Heart right ventricle (tissue), 16 donors: ENCODE measurements around the gene ATP6V0A1. TPM values are rescaled to one million over a fixed set of nuclear protein-coding genes. Genes with fewer than 3 reads are reported as not detected.

Experiments
- ATAC-seq, 8 donors: fragments of 200-7000 bp; cut with Tn5 transposase; one replicate each; pipeline ENCODE4 v1.9.1; 2020; ENCODE audit warnings: mild to moderate bottlenecking in 8 of 8, moderate library complexity in 8 of 8, moderate number of reproducible peaks in 1 of 8
- DNase-seq, 2 donors: peaks; one replicate each; pipeline ENCODE4 v3.0.0-alpha.2; 2020
- H3K27ac ChIP-seq, 10 donors: fragments of 200-600 bp; sonication (generic) in 2 of 10; one replicate each; pipeline versions ENCODE4 v1.5.0 to v1.8.0; 2020 to 2022; ENCODE audit warnings: mild to moderate bottlenecking in 3 of 10
- H3K27me3 ChIP-seq, 7 donors: fragments of 200-600 bp; one replicate each; pipeline ENCODE4 v1.8.0; 2021 to 2022; ENCODE audit warnings: mild to moderate bottlenecking in 2 of 7
- H3K36me3 ChIP-seq, 9 donors: fragments of 200-600 bp; sonication (generic) in 1 of 9; one replicate each; pipeline versions ENCODE4 v1.5.0 to v1.8.0; 2020 to 2022; ENCODE audit warnings: mild to moderate bottlenecking in 2 of 9
- H3K4me1 ChIP-seq, 9 donors: fragments of 200-600 bp; sonication (generic) in 1 of 9; one replicate each; pipeline versions ENCODE4 v1.5.0 to v1.8.0; 2020 to 2022; ENCODE audit warnings: mild to moderate bottlenecking in 4 of 9
- H3K4me3 ChIP-seq, 10 donors: fragments of 200-600 bp; sonication (generic) in 2 of 10; one replicate each; pipeline versions ENCODE4 v1.5.0 to v1.8.0; 2020 to 2022; ENCODE audit warnings: mild to moderate bottlenecking in 7 of 10, moderate library complexity in 2 of 10
- H3K9me3 ChIP-seq, 11 donors: fragments of 200-600 bp in 10 of 11; sonication (generic) in 2 of 11; one replicate each; pipeline versions ENCODE4 v1.5.0 to v1.8.0; 2013 to 2022; ENCODE audit warnings: mild to moderate bottlenecking in 2 of 11, control low read depth in 1 of 11, moderate library complexity in 1 of 11
- CTCF ChIP-seq, 9 donors: fragments of 200-600 bp; sonication (generic) in 2 of 9; IDR thresholded peaks; one replicate each; pipeline versions ENCODE4 v1.5.0 to v1.8.0; 2021 to 2022; ENCODE audit warnings: antibody characterized with exemption in 9 of 9, mild to moderate bottlenecking in 5 of 9, moderate library complexity in 1 of 9
- WGBS, 2 donors: extraction: QIAGEN DNeasy Blood & Tissue Kit; methylation state at CpG; one replicate each; pipeline ENCODE4 v1.1.7; 2013; ENCODE audit warnings: inconsistent platforms in 1 of 2; 5-methylcytosine and 5-hydroxymethylcytosine counted together
- intact Hi-C, 10 donors: fragments of 100-400 bp; cut with DNase I; formaldehyde crosslinking; loops; one replicate each; pipeline versions ENCODE4 v1.11.1 to v1.14.2; 2022
- polyA plus RNA-seq, 2 donors: library from polyadenylated mRNA; stranded (reverse); fragments of 200-250 nt; gene quantifications; one replicate each; pipeline ENCODE4 v1.2.3, GENCODE V29; 2013
- total RNA-seq, 10 donors: library from RNA; stranded (reverse); fragmentation: NEBNext Ultra II Directional in 3 of 10; extraction: Animal tissue kit (Norgen Biotek cat#: 25700) in 3 of 10; gene quantifications; one replicate each; pipeline versions ENCODE4 v1.2.1 to v1.2.4, GENCODE V29; 2021 to 2023
- donor health status: Arrhythmogenic right ventricular cardiomyopathy.
- donor health status: ischemic (EF 13 %, LVEDD 7.1; RV severe dilation, severe dysfunction).
- donor health status: healthy with polysubstance abuse.
- donor health status: DM: no; HTN: yes; CAD: no.
- donor health status: DM: no; HTN: no; CAD: no.
- donor health status: ischemic (EF 25% LVEDD 6.9; RV normal size, moderate dysfunction).
- donor health status: ischemic (EF 25% LVEDD 5.7; RV mildly dilated, moderate dysfunction).
- donor health status: healthy.
- donor health status: DM: yes; HTN: yes; CAD: no.
- donor health status: Ischemic cardiomyopathy.
- donor health status: ischemic (EF 35%, LVEDD 5.7; RV mildly dilated, moderate dysfunction).
- donor health status: nonischemic (EF 11% LVEDD 7.7; RV severe dilation, severe dysfunction).
- donor health status: DM: yes; HTN: yes; CAD: no.
- donor health status: PGD.
- donor health status: ischemic (EF 29% LVEDD 5.4; RV normal size, mild dysfunction).
- donor health status: nonischemic (EF 23%, LVEDD 6.1; RV moderate dilation, normal function).

Gene ATP6V0A1
- total and polyA plus RNA-seq, 12 donors, result 28.1 to 48.5 (median 34.4) TPM

GRCh38 chr17:42514867-42515266 lies 56.2 kb downstream of the ATP6V0A1 start:
- peaks cover 0 to 67% (median 24%) of the 10 kb centered on the region in 9 donors for H3K36me3 ChIP-seq
- no peak for TF ChIP-seq CTCF (IDR thresholded peaks at IDR 0.05)

GRCh38 chr17:42517516-42517915 lies 58.8 kb downstream of the ATP6V0A1 start:
- no peak overlapping the region for H3K4me3 ChIP-seq
- peak; percentile 29 to 59 (median 50) for ATAC-seq
- DNase-seq, result peak; percentile 89 to 90
- peak overlapping the region; percentile 92 to 98 (median 95) for H3K27ac ChIP-seq
- intact Hi-C loops, result loop anchor here in 9 of 10 donors (2.0 to 10.0 kb wide), 11 partner anchors 83 to 393 kb away; partner anchors contain the start of genes CAVIN1 (in 7 of the 9), HSPB9 (in 1 of the 9) and KAT2A (in 1 of the 9)
- no peaks in the 10 kb centered on the region for H3K27me3 ChIP-seq
- peak; percentile 84 to 96 (median 94) for TF ChIP-seq CTCF (IDR thresholded peaks at IDR 0.05)
- H3K36me3 ChIP-seq, result peaks cover 0 to 56% (median 12%) of the 10 kb centered on the region in 9 donors
- 24 to 34% methylated on average over 9 of the region's 9 CpGs for WGBS, 2 donors
- H3K9me3 ChIP-seq, result no peaks in the 10 kb centered on the region
- H3K4me1 ChIP-seq, result peaks cover 62 to 93% (median 73%) of the 10 kb centered on the region in 9 donors

More at GRCh38 chr17:42514867-42515266, 56.2 kb downstream of the ATP6V0A1 start:
- WGBS, 2 donors, result 91 to 92% methylated on average over 8 of the region's 8 CpGs
- intact Hi-C loops, result loop anchor here in 9 of 10 donors (2.0 to 10.0 kb wide), 11 partner anchors 56 to 390 kb away; partner anchors contain the start of genes CAVIN1 (in 7 of the 9), ATP6V0A1 (in 1 of the 9), HSPB9 (in 1 of the 9) and KAT2A (in 1 of the 9)
- Histone ChIP-seq H3K27ac (peak overlapping the region in 3 of 10 donors; percentile 74 to 97 (median 75)), H3K27me3 (no peaks in the 10 kb centered on the region), H3K4me1 (peaks cover 38 to 76% (median 52%) of the 10 kb centered on the region in 9 donors), H3K9me3 (no peaks in the 10 kb centered on the region), H3K4me3 (no peak overlapping the region)
- no peak for DNase-seq
- ATAC-seq, result no peak

- TF ChIP-seq CTCF (IDR thresholded peaks at IDR 0.05), result no peak
- intact Hi-C loops, result loop anchor here in 9 of 10 donors (5.0 to 10.0 kb wide), 10 partner anchors 83 to 393 kb away; partner anchors contain the start of genes CAVIN1 (in 7 of the 9), HSPB9 (in 1 of the 9) and KAT2A (in 1 of the 9)
- H3K36me3 ChIP-seq, result peaks cover 0 to 61% (median 12%) of the 10 kb centered on the region in 9 donors
- WGBS, 2 donors, result 32 to 49% methylated on average over 9 of the region's 9 CpGs
- DNase-seq, result peak; percentile 64 to 86
- H3K27me3 ChIP-seq, result no peaks in the 10 kb centered on the region
- peak; percentile 18 to 66 (median 50) for ATAC-seq
- H3K27ac ChIP-seq, result peak overlapping the region; percentile 92 to 98 (median 95)
- no peaks in the 10 kb centered on the region for H3K9me3 ChIP-seq
- H3K4me3 ChIP-seq, result peak overlapping the region in 2 of 10 donors; percentile 1 to 15
- H3K4me1 ChIP-seq, result peaks cover 65 to 93% (median 77%) of the 10 kb centered on the region in 9 donors
Observed at GRCh38 chr17:42518046-42518754, 59.5 kb downstream of the ATP6V0A1 start.
